Measurements from ENCODE around the gene MTMR10.

Gene MTMR10

GRCh38 chr15:31013863-31014607 is 22.6 kb upstream of the MTMR10 start:
- in situ Hi-C loops (cut with MboI; ENCODE audit: low sequenced_read_pairs) = no loop called here

- in situ Hi-C loops (cut with MboI; ENCODE audit: low sequenced_read_pairs) = no loop called here
Measured at GRCh38 chr15:31012455-31012854, 21.0 kb upstream of the MTMR10 start.

GRCh38 chr15:31010036-31010435 is 18.6 kb upstream of the MTMR10 start:
- in situ Hi-C loops (cut with MboI; ENCODE audit: low sequenced_read_pairs) = no loop called here

GRCh38 chr15:31005660-31006059 is 14.2 kb upstream of the MTMR10 start:
- in situ Hi-C loops (cut with MboI; ENCODE audit: low sequenced_read_pairs) = no loop called here

GRCh38 chr15:31004220-31004733 is 12.8 kb upstream of the MTMR10 start:
- in situ Hi-C loops (cut with MboI; ENCODE audit: low sequenced_read_pairs) = no loop called here

GRCh38 chr15:31001702-31002101 is 10.3 kb upstream of the MTMR10 start:
- in situ Hi-C loops (cut with MboI; ENCODE audit: low sequenced_read_pairs) = no loop called here

- in situ Hi-C loops (cut with MboI; ENCODE audit: low sequenced_read_pairs) = no loop called here
Measured at GRCh38 chr15:30999729-31000128, 8.3 kb upstream of the MTMR10 start.

GRCh38 chr15:30997270-30997669 is 5.8 kb upstream of the MTMR10 start:
- in situ Hi-C loops (cut with MboI; ENCODE audit: low sequenced_read_pairs) = no loop called here

- in situ Hi-C loops (cut with MboI; ENCODE audit: low sequenced_read_pairs) = no loop called here
Measured at GRCh38 chr15:30992249-30992864, 929 bp upstream of the MTMR10 start.

- in situ Hi-C loops (cut with MboI; ENCODE audit: low sequenced_read_pairs) = no loop called here
Measured at GRCh38 chr15:30990446-30991254, 778 bp downstream of the MTMR10 start.

- in situ Hi-C loops (cut with MboI; ENCODE audit: low sequenced_read_pairs) = no loop called here
Measured at GRCh38 chr15:30990036-30990435, 1.4 kb downstream of the MTMR10 start.

GRCh38 chr15:30985081-30985531 is 6.3 kb downstream of the MTMR10 start:
- in situ Hi-C loops (cut with MboI; ENCODE audit: low sequenced_read_pairs) = no loop called here

- in situ Hi-C loops (cut with MboI; ENCODE audit: low sequenced_read_pairs) = no loop called here
Measured at GRCh38 chr15:30984542-30984941, 6.9 kb downstream of the MTMR10 start.

GRCh38 chr15:30984118-30984517 is 7.3 kb downstream of the MTMR10 start:
- in situ Hi-C loops (cut with MboI; ENCODE audit: low sequenced_read_pairs) = no loop called here

GRCh38 chr15:30979457-30979856 is 12.0 kb downstream of the MTMR10 start:
- in situ Hi-C loops (cut with MboI; ENCODE audit: low sequenced_read_pairs) = no loop called here

- in situ Hi-C loops (cut with MboI; ENCODE audit: low sequenced_read_pairs) = no loop called here
Measured at GRCh38 chr15:30978328-30978727, 13.1 kb downstream of the MTMR10 start.

- in situ Hi-C loops (cut with MboI; ENCODE audit: low sequenced_read_pairs) = no loop called here
Measured at GRCh38 chr15:30974112-30974511, 17.3 kb downstream of the MTMR10 start.

- in situ Hi-C loops (cut with MboI; ENCODE audit: low sequenced_read_pairs) = no loop called here
Measured at GRCh38 chr15:30973379-30973778, 18.0 kb downstream of the MTMR10 start.

GRCh38 chr15:30969724-30970123 is 21.7 kb downstream of the MTMR10 start:
- in situ Hi-C loops (cut with MboI; ENCODE audit: low sequenced_read_pairs) = no loop called here

- in situ Hi-C loops (cut with MboI; ENCODE audit: low sequenced_read_pairs) = no loop called here
Measured at GRCh38 chr15:30963681-30964080, 27.7 kb downstream of the MTMR10 start.

GRCh38 chr15:30962659-30963058 is 28.8 kb downstream of the MTMR10 start:
- in situ Hi-C loops (cut with MboI; ENCODE audit: low sequenced_read_pairs) = no loop called here

All from HL-60/S4 (cell line).